HepG2 (cell line): ENCODE results near the gene PTPRH. TPM values are rescaled to one million over a fixed set of nuclear protein-coding genes. Genes with fewer than 3 reads are reported as not detected.

ENCODE experiments used
- AHR ChIP-seq: IDR thresholded peaks from 2 replicates; pipeline ENCODE4 v1.6.1; 2018; ENCODE audit warnings: missing genetic modification reagents, missing compliant biosample characterization
- DDIT3 ChIP-seq: sonication (generic); formaldehyde crosslinking; IDR thresholded peaks from 2 replicates; pipeline ENCODE4 v1.4.0; 2020; ENCODE audit warnings: mild to moderate bottlenecking, missing genetic modification reagents
- HOXA5 ChIP-seq: sonication (generic); formaldehyde crosslinking; IDR thresholded peaks from 2 replicates; pipeline ENCODE4 v1.4.0; 2020; ENCODE audit warnings: missing genetic modification reagents
- ISX ChIP-seq: sonication (generic); formaldehyde crosslinking; conservative IDR thresholded peaks from 2 replicates; pipeline ENCODE4 v1.5.0; 2020; ENCODE audit warnings: missing genetic modification reagents
- MEF2D ChIP-seq: sonication (generic); formaldehyde crosslinking; IDR thresholded peaks from 2 replicates; pipeline ENCODE4 v1.5.1; 2020; ENCODE audit warnings: mild to moderate bottlenecking, missing genetic modification reagents
- NAIF1 ChIP-seq: sonication (generic); formaldehyde crosslinking; IDR thresholded peaks from 2 replicates; pipeline ENCODE4 v1.5.0; 2020; ENCODE audit warnings: mild to moderate bottlenecking, missing genetic modification reagents, borderline replicate concordance
- NFIB ChIP-seq: sonication (generic); formaldehyde crosslinking; IDR thresholded peaks from 2 replicates; pipeline ENCODE4 v1.9.0; 2021; ENCODE audit warnings: missing genetic modification reagents, mild to moderate bottlenecking, borderline replicate concordance
- NFKBIZ ChIP-seq: IDR thresholded peaks from 2 replicates; pipeline ENCODE4 v1.6.1; 2018; ENCODE audit warnings: missing genetic modification reagents, missing compliant biosample characterization
- NR2C2 ChIP-seq: sonication (generic); formaldehyde crosslinking; IDR thresholded peaks from 2 replicates; pipeline ENCODE4 v1.4.0; 2020; ENCODE audit warnings: missing genetic modification reagents, mild to moderate bottlenecking, moderate library complexity, borderline replicate concordance
- PLRG1 ChIP-seq: fragments of 450-650 bp; conservative IDR thresholded peaks from 2 replicates; pipeline ENCODE4 v1.6.1; 2016
- POGZ ChIP-seq: sonication (generic); formaldehyde crosslinking; IDR thresholded peaks from 2 replicates; pipeline ENCODE4 v1.4.0; 2020; ENCODE audit warnings: mild to moderate bottlenecking, missing genetic modification reagents
- RORA ChIP-seq: sonication (generic); formaldehyde crosslinking; IDR thresholded peaks from 2 replicates; pipeline ENCODE4 v1.5.0; 2020; ENCODE audit warnings: mild to moderate bottlenecking, missing genetic modification reagents, moderate library complexity
- RXRA ChIP-seq: sonication (generic); formaldehyde crosslinking; IDR thresholded peaks from 2 replicates; pipeline ENCODE4 v1.5.1; 2020; ENCODE audit warnings: missing genetic modification reagents
- SOX13 ChIP-seq, 3 experiments: fragments of 450-650 bp in 1 of 3; sonication (generic) in 1 of 3; formaldehyde crosslinking in 1 of 3; IDR thresholded peaks in 2 of 3; conservative IDR thresholded peaks in 1 of 3; 2 replicates each; pipeline versions ENCODE4 v1.5.0 to v1.6.1; 2016 to 2020; ENCODE audit warnings: antibody characterized with exemption in 1 of 3, mild to moderate bottlenecking in 1 of 3, missing compliant biosample characterization in 1 of 3, missing genetic modification reagents in 1 of 3, moderate library complexity in 1 of 3
- U2AF1 ChIP-seq: fragments of 200-400 bp; formaldehyde crosslinking; optimal IDR thresholded peaks from 2 replicates; pipeline ENCODE3; 2017; ENCODE audit warnings: mild to moderate bottlenecking, low read depth, low read length
- YEATS4 ChIP-seq: sonication (generic); formaldehyde crosslinking; IDR thresholded peaks from 2 replicates; pipeline ENCODE4 v1.4.0; 2020; ENCODE audit warnings: missing genetic modification reagents, borderline replicate concordance
- ZNF350 ChIP-seq: sonication (generic); formaldehyde crosslinking; IDR thresholded peaks from 2 replicates; pipeline ENCODE4 v1.4.0; 2020; ENCODE audit warnings: mild to moderate bottlenecking, low read depth, missing genetic modification reagents, borderline replicate concordance
- polyA plus RNA-seq, 8 experiments: library from polyadenylated mRNA; depleted of rRNA in 3 of 8; stranded (reverse) in 7 of 8; unstranded in 1 of 8; fragments of >200 nt; fragmentation: Illumina TruSeq in 4 of 8; extraction: Trizol in 4 of 8; gene quantifications; 2 replicates each; pipeline versions ENCODE4 v1.2.1 to v1.2.3, GENCODE V29; 2011 to 2016; ENCODE audit warnings: low read depth in 4 of 8, missing spikeins in 1 of 8, mixed read lengths in 1 of 8; ENCODE audit not compliant: insufficient read depth in 1 of 8
- total RNA-seq, 5 experiments: library from RNA; depleted of rRNA; stranded (reverse); fragments of >200 nt; fragmentation: Illumina TruSeq; extraction: Trizol; gene quantifications; 2 replicates each; pipeline ENCODE4 v1.2.3, GENCODE V29; 2016; ENCODE audit warnings: low read depth in 1 of 5
- TF ChIP-seq, protein P1 (sequence below): sonication (generic); formaldehyde crosslinking; IDR thresholded peaks from 2 replicates; pipeline ENCODE4 v1.5.1; 2020; ENCODE audit warnings: missing genetic modification reagents, mild to moderate bottlenecking, borderline replicate concordance
- TF ChIP-seq, protein P2 (sequence below): sonication (generic); formaldehyde crosslinking; IDR thresholded peaks from 2 replicates; pipeline ENCODE4 v1.8.0; 2023; ENCODE audit warnings: mild to moderate bottlenecking, missing genetic modification reagents
- TF ChIP-seq, protein P3 (sequence below): sonication (generic); formaldehyde crosslinking; IDR thresholded peaks from 2 replicates; pipeline ENCODE4 v1.4.0; 2020; ENCODE audit warnings: missing genetic modification reagents

The PTPRH gene
- total and polyA plus RNA-seq, 2 of the 13 experiments (the other 11 are each of a cell fraction or from before 2014, with no cell fraction given): 14.7 to 125 TPM

- TF ChIP-seq, protein P1, sequence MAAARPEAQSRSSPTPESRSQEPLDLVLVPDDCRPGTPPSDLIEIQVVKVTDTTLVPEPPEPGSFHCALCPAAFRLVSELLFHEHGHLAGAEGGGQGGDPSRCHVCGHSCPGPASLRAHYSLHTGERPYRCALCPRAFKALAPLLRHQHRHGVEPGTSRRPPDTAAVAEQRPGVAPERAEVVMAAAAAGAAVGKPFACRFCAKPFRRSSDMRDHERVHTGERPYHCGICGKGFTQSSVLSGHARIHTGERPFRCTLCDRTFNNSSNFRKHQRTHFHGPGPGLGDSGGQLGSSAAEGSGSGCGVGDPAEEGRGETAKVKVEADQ (CRISPR knock-in tag): 0 out of 2 replicates have a peak, but pooled peaks have one; percentile 50
- TF ChIP-seq RORA (CRISPR knock-in tag) (no peak; the same call in 1 of the 2 replicates), NR2C2 (no peak), DDIT3 (CRISPR knock-in tag) (no peak), MEF2D (CRISPR knock-in tag) (peak; percentile 63; the same call in 1 of the 2 replicates), AHR (CRISPR knock-in tag) (peak; percentile 48; the same call in 1 of the 2 replicates), SOX13 (IDR thresholded peaks at IDR 0.05) (0 out of 2 replicates have a peak, but pooled peaks have one; percentile 15), SOX13 (CRISPR knock-in tag; conservative IDR thresholded peaks at IDR 0.05 in 1 of 2, IDR thresholded peaks at IDR 0.05 in 1 of 2) (peak; percentile 34 to 85; a peak in 2 of 4 replicates), RXRA (peak; percentile 89), ZNF350 (CRISPR knock-in tag) (peak; percentile 95), YEATS4 (peak; percentile 66; the same call in 1 of the 2 replicates), PLRG1 (no peak), U2AF1 (no peak), POGZ (CRISPR knock-in tag) (peak; percentile 44; the same call in 1 of the 2 replicates), HOXA5 (CRISPR knock-in tag) (no peak), ISX (CRISPR knock-in tag) (no peak), NAIF1 (CRISPR knock-in tag) (no peak; the same call in 1 of the 2 replicates), NFKBIZ (CRISPR knock-in tag) (0 out of 2 replicates have a peak, but pooled peaks have one; percentile 47), NFIB (CRISPR knock-in tag) (no peak)
- TF ChIP-seq, protein P2, sequence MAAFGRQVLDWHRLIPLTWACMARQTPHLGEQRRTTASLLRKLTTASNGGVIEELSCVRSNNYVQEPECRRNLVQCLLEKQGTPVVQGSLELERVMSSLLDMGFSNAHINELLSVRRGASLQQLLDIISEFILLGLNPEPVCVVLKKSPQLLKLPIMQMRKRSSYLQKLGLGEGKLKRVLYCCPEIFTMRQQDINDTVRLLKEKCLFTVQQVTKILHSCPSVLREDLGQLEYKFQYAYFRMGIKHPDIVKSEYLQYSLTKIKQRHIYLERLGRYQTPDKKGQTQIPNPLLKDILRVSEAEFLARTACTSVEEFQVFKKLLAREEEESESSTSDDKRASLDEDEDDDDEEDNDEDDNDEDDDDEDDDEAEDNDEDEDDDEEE (CRISPR knock-in tag): no peak
- TF ChIP-seq, protein P3, sequence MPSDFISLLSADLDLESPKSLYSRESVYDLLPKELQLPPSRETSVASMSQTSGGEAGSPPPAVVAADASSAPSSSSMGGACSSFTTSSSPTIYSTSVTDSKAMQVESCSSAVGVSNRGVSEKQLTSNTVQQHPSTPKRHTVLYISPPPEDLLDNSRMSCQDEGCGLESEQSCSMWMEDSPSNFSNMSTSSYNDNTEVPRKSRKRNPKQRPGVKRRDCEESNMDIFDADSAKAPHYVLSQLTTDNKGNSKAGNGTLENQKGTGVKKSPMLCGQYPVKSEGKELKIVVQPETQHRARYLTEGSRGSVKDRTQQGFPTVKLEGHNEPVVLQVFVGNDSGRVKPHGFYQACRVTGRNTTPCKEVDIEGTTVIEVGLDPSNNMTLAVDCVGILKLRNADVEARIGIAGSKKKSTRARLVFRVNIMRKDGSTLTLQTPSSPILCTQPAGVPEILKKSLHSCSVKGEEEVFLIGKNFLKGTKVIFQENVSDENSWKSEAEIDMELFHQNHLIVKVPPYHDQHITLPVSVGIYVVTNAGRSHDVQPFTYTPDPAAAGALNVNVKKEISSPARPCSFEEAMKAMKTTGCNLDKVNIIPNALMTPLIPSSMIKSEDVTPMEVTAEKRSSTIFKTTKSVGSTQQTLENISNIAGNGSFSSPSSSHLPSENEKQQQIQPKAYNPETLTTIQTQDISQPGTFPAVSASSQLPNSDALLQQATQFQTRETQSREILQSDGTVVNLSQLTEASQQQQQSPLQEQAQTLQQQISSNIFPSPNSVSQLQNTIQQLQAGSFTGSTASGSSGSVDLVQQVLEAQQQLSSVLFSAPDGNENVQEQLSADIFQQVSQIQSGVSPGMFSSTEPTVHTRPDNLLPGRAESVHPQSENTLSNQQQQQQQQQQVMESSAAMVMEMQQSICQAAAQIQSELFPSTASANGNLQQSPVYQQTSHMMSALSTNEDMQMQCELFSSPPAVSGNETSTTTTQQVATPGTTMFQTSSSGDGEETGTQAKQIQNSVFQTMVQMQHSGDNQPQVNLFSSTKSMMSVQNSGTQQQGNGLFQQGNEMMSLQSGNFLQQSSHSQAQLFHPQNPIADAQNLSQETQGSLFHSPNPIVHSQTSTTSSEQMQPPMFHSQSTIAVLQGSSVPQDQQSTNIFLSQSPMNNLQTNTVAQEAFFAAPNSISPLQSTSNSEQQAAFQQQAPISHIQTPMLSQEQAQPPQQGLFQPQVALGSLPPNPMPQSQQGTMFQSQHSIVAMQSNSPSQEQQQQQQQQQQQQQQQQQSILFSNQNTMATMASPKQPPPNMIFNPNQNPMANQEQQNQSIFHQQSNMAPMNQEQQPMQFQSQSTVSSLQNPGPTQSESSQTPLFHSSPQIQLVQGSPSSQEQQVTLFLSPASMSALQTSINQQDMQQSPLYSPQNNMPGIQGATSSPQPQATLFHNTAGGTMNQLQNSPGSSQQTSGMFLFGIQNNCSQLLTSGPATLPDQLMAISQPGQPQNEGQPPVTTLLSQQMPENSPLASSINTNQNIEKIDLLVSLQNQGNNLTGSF (CRISPR knock-in tag): peak; percentile 57; the same call in 1 of the 2 replicates
These were observed 2.4 kb downstream of the PTPRH start (continued) for GRCh38 chr19:55206664-55207500.
